ENCODE data around the gene MORC4. TPM values are rescaled to one million over a fixed set of nuclear protein-coding genes. Genes with fewer than 3 reads are reported as not detected.

Gene MORC4
- total RNA-seq, 1 donor from 2014 or later: 2.0 TPM

- H3K9me3 Mint-ChIP-seq (ENCODE audit: unreplicated experiment): no peaks in the 10 kb centered on the region
- H3K36me3 Mint-ChIP-seq (ENCODE audit: unreplicated experiment): no peaks in the 10 kb centered on the region
- H3K27ac Mint-ChIP-seq (ENCODE audit: unreplicated experiment): no peak overlapping the region
- DNase-seq: no peak
- H3K4me1 Mint-ChIP-seq (ENCODE audit: low read depth, unreplicated experiment): no peaks in the 10 kb centered on the region
- TF ChIP-seq CTCF (IDR thresholded peaks at IDR 0.05; ENCODE audit: partially characterized antibody, unreplicated experiment): no peak
- H3K27me3 Mint-ChIP-seq (ENCODE audit: unreplicated experiment): no peaks in the 10 kb centered on the region
- no peak overlapping the region for H3K4me3 Mint-ChIP-seq (ENCODE audit: unreplicated experiment)
These were observed 46.0 kb downstream of the MORC4 start for GRCh38 chrX:106954041-106954440.

- Mint-ChIP-seq H3K36me3 (ENCODE audit: unreplicated experiment) (no peaks in the 10 kb centered on the region), H3K4me3 (ENCODE audit: unreplicated experiment) (no peak overlapping the region), H3K9me3 (ENCODE audit: unreplicated experiment) (no peaks in the 10 kb centered on the region), H3K27ac (ENCODE audit: unreplicated experiment) (no peak overlapping the region), H3K4me1 (ENCODE audit: low read depth, unreplicated experiment) (no peaks in the 10 kb centered on the region), H3K27me3 (ENCODE audit: unreplicated experiment) (no peaks in the 10 kb centered on the region)
- no peak for DNase-seq
- TF ChIP-seq CTCF (IDR thresholded peaks at IDR 0.05; ENCODE audit: partially characterized antibody, unreplicated experiment): peak; percentile 11
These were observed 47.0 kb downstream of the MORC4 start for GRCh38 chrX:106952988-106953387.

- H3K36me3 Mint-ChIP-seq (ENCODE audit: unreplicated experiment): no peaks in the 10 kb centered on the region
- no peak for TF ChIP-seq CTCF (IDR thresholded peaks at IDR 0.05; ENCODE audit: partially characterized antibody, unreplicated experiment)
- H3K4me1 Mint-ChIP-seq (ENCODE audit: low read depth, unreplicated experiment): no peaks in the 10 kb centered on the region
- H3K4me3 Mint-ChIP-seq (ENCODE audit: unreplicated experiment): no peak overlapping the region
- no peak overlapping the region for H3K27ac Mint-ChIP-seq (ENCODE audit: unreplicated experiment)
- no peaks in the 10 kb centered on the region for H3K9me3 Mint-ChIP-seq (ENCODE audit: unreplicated experiment)
- DNase-seq: no peak
- H3K27me3 Mint-ChIP-seq (ENCODE audit: unreplicated experiment): no peaks in the 10 kb centered on the region
These were observed 47.5 kb downstream of the MORC4 start for GRCh38 chrX:106952538-106952937.

- TF ChIP-seq CTCF (IDR thresholded peaks at IDR 0.05; ENCODE audit: partially characterized antibody, unreplicated experiment): no peak
These were observed 47.9 kb downstream of the MORC4 start for GRCh38 chrX:106952089-106952488.

GRCh38 chrX:106951230-106951629, 48.8 kb downstream of the MORC4 start:
- Mint-ChIP-seq H3K27ac (ENCODE audit: unreplicated experiment) (no peak overlapping the region), H3K27me3 (ENCODE audit: unreplicated experiment) (no peaks in the 10 kb centered on the region), H3K9me3 (ENCODE audit: unreplicated experiment) (no peaks in the 10 kb centered on the region), H3K4me3 (ENCODE audit: unreplicated experiment) (no peak overlapping the region), H3K4me1 (ENCODE audit: low read depth, unreplicated experiment) (no peaks in the 10 kb centered on the region), H3K36me3 (ENCODE audit: unreplicated experiment) (no peaks in the 10 kb centered on the region)
- TF ChIP-seq CTCF (IDR thresholded peaks at IDR 0.05; ENCODE audit: partially characterized antibody, unreplicated experiment): no peak
- DNase-seq: no peak

More at GRCh38 chrX:106952089-106952488, 47.9 kb downstream of the MORC4 start:
- H3K36me3 Mint-ChIP-seq (ENCODE audit: unreplicated experiment): no peaks in the 10 kb centered on the region
- H3K27ac Mint-ChIP-seq (ENCODE audit: unreplicated experiment): no peak overlapping the region
- H3K4me3 Mint-ChIP-seq (ENCODE audit: unreplicated experiment): no peak overlapping the region
- H3K27me3 Mint-ChIP-seq (ENCODE audit: unreplicated experiment): no peaks in the 10 kb centered on the region
- H3K4me1 Mint-ChIP-seq (ENCODE audit: low read depth, unreplicated experiment): no peaks in the 10 kb centered on the region
- no peak for DNase-seq
- H3K9me3 Mint-ChIP-seq (ENCODE audit: unreplicated experiment): no peaks in the 10 kb centered on the region

Data from glutamatergic neuron (in vitro differentiated cells).